K562 (cell line): ENCODE data around the gene CELSR2. TPM values are rescaled to one million over a fixed set of nuclear protein-coding genes. Genes with fewer than 3 reads are reported as not detected.
A peak's percentile ranks its signal among the peaks of the same experiment; 100 is the strongest.

Source experiments
- CSDE1 ChIP-seq, 2 experiments: fragments of 450-650 bp; IDR thresholded peaks; 2 replicates each; pipeline ENCODE4 v1.6.1; 2016; ENCODE audit warnings: mild to moderate bottlenecking in 1 of 2
- GABPB1 ChIP-seq: sonication (generic); formaldehyde crosslinking; IDR thresholded peaks from 2 replicates; pipeline ENCODE4 v1.8.0; 2022; ENCODE audit warnings: mild to moderate bottlenecking, missing genetic modification reagents
- HDAC2 ChIP-seq: fragments of 450-650 bp; IDR thresholded peaks from 2 replicates; pipeline ENCODE4 v1.6.1; 2016; ENCODE audit warnings: mild to moderate bottlenecking
- LARP7 ChIP-seq: fragments of 450-650 bp; IDR thresholded peaks from 2 replicates; pipeline ENCODE4 v1.6.1; 2016
- NCOA4 ChIP-seq: fragments of 450-650 bp; IDR thresholded peaks from 2 replicates; pipeline ENCODE4 v1.6.1; 2018; ENCODE audit warnings: mild to moderate bottlenecking; ENCODE audit not compliant: partially characterized antibody
- POLR3A ChIP-seq: IDR thresholded peaks from 2 replicates; pipeline ENCODE4 v1.6.1; 2011; ENCODE audit warnings: borderline replicate concordance, mild to moderate bottlenecking, moderate library complexity; ENCODE audit not compliant: insufficient read length, insufficient read depth; ENCODE audit errors: extremely low read depth
- PRDM10 ChIP-seq: fragments of 450-650 bp; IDR thresholded peaks from 2 replicates; pipeline ENCODE4 v1.6.1; 2018; ENCODE audit not compliant: partially characterized antibody
- SREBF2 ChIP-seq: sonication (generic); formaldehyde crosslinking; IDR thresholded peaks from 2 replicates; pipeline ENCODE4 v1.4.0; 2020; ENCODE audit warnings: mild to moderate bottlenecking, missing genetic modification reagents
- YBX1 ChIP-seq: fragments of 450-650 bp; IDR thresholded peaks from 2 replicates; pipeline ENCODE4 v1.7.1; 2016; ENCODE audit warnings: mild to moderate bottlenecking
- ZBTB8A ChIP-seq: fragments of 450-650 bp; IDR thresholded peaks from 2 replicates; pipeline ENCODE4 v1.6.1; 2018; ENCODE audit warnings: mild to moderate bottlenecking, moderate library complexity; ENCODE audit not compliant: partially characterized antibody
- ZNF699 ChIP-seq: fragments of 250-450 bp; sonication (Bioruptor Pico); IDR thresholded peaks from 2 replicates; pipeline ENCODE4 v1.8.0; 2021; ENCODE audit warnings: mild to moderate bottlenecking, moderate library complexity; ENCODE audit not compliant: insufficient replicate concordance
- polyA plus RNA-seq, 8 experiments: library from polyadenylated mRNA; depleted of rRNA in 4 of 8; stranded (reverse) in 5 of 8; unstranded in 3 of 8; fragments of >200 nt; fragmentation: Nextera tagmentation in 2 of 8; fragmentation: Illumina TruSeq in 1 of 8; extraction: Ambion mirVana in 2 of 8; extraction: Trizol in 1 of 8; gene quantifications; 2 replicates each; pipeline versions ENCODE4 v1.2.1 to v1.2.3, GENCODE V29; 2011 to 2014; ENCODE audit warnings: inconsistent platforms in 1 of 8, missing spikeins in 1 of 8
- total RNA-seq, 7 experiments: library from RNA; depleted of rRNA in 6 of 7; stranded (reverse); fragments of >200 nt in 6 of 7; fragmentation: Illumina TruSeq in 2 of 7; extraction: Trizol in 2 of 7; gene quantifications; 2 replicates each; pipeline versions ENCODE4 v1.2.1 to v1.2.3, GENCODE V29; 2011 to 2021; ENCODE audit warnings: low replicate concordance in 1 of 7
- TF ChIP-seq, protein P1 (sequence below): fragments of 450-650 bp; IDR thresholded peaks from 2 replicates; pipeline ENCODE4 v1.6.1; 2016; ENCODE audit warnings: antibody characterized with exemption
- TF ChIP-seq, protein P2 (sequence below): sonication (generic); formaldehyde crosslinking; IDR thresholded peaks from 2 replicates; pipeline ENCODE4 v1.8.1; 2023; ENCODE audit warnings: mild to moderate bottlenecking, missing genetic modification reagents

Gene CELSR2
- total and polyA plus RNA-seq, 9 of the 15 experiments (the other 6 are each of a cell fraction or from before 2014, with no cell fraction given), result 0.31 to 21.9 (median 4.2) TPM

DNA sequence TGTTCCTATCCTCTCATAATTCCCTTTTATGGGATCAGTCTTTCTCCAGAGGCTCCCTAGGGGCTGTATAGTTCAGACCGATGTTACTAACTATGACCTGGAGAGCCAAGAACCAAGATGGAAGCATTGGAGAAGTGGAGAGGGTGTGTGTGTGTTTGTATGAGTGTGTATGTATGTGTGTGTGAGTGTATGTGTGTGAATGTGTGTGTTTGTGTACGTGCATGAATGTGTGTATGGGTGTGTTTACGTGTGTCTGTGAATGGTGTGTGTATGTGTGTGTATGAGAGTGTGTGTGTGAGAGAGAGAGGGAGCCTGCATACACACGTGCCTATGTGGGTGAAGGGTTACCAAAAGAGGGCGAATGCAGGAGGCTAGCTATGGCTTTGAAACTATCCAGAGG, 52.5 kb downstream of the CELSR2 start (continued):
- TF ChIP-seq, protein P1, sequence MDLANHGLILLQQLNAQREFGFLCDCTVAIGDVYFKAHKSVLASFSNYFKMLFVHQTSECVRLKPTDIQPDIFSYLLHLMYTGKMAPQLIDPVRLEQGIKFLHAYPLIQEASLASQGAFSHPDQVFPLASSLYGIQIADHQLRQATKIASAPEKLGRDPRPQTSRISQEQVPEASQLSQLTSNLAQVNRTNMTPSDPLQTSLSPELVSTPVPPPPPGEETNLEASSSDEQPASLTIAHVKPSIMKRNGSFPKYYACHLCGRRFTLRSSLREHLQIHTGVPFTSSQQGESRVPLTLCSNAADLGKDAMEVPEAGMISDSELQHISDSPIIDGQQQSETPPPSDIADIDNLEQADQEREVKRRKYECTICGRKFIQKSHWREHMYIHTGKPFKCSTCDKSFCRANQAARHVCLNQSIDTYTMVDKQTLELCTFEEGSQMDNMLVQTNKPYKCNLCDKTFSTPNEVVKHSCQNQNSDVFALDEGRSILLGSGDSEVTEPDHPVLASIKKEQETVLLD, result 0 out of 2 replicates have a peak, but pooled peaks have one; percentile 26
- TF ChIP-seq HDAC2 (no peak), GABPB1 (no peak), POLR3A (no peak), YBX1 (0 out of 2 replicates have a peak, but pooled peaks have one; percentile 21), CSDE1 (IDR thresholded peaks at IDR 0.05) (no peak), NCOA4 (peak; percentile 50), ZBTB8A (no peak), PRDM10 (no peak), ZNF699 (no peak), SREBF2 (CRISPR knock-in tag) (no peak), LARP7 (0 out of 2 replicates have a peak, but pooled peaks have one; percentile 55)
- TF ChIP-seq, protein P2, sequence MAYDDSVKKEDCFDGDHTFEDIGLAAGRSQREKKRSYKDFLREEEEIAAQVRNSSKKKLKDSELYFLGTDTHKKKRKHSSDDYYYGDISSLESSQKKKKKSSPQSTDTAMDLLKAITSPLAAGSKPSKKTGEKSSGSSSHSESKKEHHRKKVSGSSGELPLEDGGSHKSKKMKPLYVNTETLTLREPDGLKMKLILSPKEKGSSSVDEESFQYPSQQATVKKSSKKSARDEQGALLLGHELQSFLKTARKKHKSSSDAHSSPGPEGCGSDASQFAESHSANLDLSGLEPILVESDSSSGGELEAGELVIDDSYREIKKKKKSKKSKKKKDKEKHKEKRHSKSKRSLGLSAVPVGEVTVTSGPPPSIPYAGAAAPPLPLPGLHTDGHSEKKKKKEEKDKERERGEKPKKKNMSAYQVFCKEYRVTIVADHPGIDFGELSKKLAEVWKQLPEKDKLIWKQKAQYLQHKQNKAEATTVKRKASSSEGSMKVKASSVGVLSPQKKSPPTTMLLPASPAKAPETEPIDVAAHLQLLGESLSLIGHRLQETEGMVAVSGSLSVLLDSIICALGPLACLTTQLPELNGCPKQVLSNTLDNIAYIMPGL (CRISPR knock-in tag), result no peak
